GM13976 (cell line): Measurements from ENCODE around the gene FAM204A.

Experiments used
- DNase-seq: peaks from one replicate; pipeline ENCODE4 v3.0.0; 2012; ENCODE audit warnings: low spot score
- in situ Hi-C: fragments of 300-500 bp; cut with MboI; formaldehyde crosslinking; loops from one replicate; pipeline ENCODE4 v1.12.0; 2022; ENCODE audit warnings: low sequenced_read_pairs, mixed read lengths, inconsistent platforms; ENCODE audit not compliant: unreplicated experiment
- TF ChIP-seq, protein P1 (sequence below): IDR thresholded peaks from 2 replicates; pipeline ENCODE4 v1.5.1; 2012; ENCODE audit warnings: borderline replicate concordance, mild to moderate bottlenecking; ENCODE audit not compliant: insufficient read depth; ENCODE audit errors: extremely low read depth, missing control alignments, control extremely low read depth

FAM204A gene

DNA sequence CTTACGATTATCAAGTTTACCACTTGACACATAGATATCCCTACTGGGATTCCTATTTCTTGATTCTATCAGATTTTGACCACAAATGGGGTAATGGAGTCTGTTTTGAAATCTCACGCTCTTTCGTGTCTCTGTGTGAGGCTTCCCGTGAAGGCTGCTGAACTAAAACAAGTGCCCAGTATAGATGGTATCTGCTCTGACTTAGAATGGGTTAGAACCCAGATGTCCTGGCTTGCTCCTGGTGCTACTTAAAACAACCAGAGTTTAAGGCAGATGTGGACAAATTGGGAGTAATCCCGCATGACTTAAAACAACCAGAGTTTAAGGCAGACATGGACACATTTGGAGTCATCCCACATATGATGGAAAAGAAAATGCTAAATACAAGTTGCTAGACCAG, 85.9 kb downstream of the FAM204A start:
- DNase-seq = no peak
- TF ChIP-seq, protein P1, sequence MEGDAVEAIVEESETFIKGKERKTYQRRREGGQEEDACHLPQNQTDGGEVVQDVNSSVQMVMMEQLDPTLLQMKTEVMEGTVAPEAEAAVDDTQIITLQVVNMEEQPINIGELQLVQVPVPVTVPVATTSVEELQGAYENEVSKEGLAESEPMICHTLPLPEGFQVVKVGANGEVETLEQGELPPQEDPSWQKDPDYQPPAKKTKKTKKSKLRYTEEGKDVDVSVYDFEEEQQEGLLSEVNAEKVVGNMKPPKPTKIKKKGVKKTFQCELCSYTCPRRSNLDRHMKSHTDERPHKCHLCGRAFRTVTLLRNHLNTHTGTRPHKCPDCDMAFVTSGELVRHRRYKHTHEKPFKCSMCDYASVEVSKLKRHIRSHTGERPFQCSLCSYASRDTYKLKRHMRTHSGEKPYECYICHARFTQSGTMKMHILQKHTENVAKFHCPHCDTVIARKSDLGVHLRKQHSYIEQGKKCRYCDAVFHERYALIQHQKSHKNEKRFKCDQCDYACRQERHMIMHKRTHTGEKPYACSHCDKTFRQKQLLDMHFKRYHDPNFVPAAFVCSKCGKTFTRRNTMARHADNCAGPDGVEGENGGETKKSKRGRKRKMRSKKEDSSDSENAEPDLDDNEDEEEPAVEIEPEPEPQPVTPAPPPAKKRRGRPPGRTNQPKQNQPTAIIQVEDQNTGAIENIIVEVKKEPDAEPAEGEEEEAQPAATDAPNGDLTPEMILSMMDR = no peak
- in situ Hi-C loops = no loop called here

DNA sequence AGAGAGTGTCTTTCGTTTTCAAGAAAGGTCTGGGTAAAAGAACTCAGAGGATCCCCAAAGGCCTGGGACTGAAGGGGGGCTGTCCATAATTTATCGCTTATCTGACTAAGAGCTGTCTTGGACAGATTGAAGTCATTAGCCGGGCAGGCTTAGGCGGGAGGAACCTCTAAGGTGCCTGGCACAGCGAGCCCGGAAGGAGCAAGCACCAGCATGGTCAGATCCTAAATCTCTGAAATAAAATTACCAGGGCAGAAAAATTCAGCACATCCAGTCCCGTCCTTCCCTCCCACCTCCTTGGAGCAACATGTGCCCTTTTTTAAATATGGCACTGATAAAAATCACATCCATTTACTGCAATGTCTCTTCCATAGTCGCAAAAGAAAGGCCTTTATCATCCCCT, 86.8 kb downstream of the FAM204A start:
- TF ChIP-seq, protein P1 = no peak
- DNase-seq = no peak
- in situ Hi-C loops = no loop called here

DNA sequence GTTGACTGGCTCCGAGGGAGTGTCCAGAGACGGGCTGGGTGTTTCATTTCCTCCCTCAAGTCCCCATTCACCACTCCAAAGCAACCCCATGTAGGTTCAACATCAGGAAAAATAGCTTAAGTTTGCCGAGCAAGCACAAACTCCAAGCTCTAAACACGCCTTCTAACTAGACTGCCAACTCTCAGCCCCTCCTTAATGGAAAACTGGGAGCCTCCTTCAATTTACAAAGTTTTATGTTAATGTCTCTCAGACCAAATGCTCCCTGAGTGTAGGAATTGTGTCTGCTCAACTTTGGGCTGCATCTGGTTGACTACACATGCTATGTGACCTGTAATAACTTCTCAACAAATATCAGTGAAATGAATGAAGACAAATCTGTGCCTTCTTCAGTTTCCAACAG, 87.5 kb downstream of the FAM204A start:
- no peak for DNase-seq
- TF ChIP-seq, protein P1 = no peak
- in situ Hi-C loops = no loop called here

DNA sequence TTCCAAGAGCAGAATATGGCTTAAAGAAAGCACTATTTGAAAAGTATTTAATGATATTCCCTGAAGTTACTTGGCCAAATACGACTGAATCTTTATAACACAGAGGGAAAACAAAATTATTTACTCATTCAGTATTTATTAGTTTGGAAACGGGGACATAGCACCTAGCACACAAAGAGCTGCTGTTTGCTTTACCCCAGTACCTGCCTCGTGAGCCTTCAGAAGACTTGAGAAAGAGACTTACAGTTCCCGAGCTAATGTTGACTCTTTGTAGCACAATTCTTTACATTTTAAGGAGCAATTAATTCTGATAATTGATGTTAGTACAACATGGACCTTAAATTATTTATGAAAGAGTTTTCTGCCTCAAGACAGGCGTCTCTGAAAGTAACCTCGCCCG, 88.7 kb downstream of the FAM204A start:
- TF ChIP-seq, protein P1 = no peak
- no peak for DNase-seq
- in situ Hi-C loops = no loop called here

DNA sequence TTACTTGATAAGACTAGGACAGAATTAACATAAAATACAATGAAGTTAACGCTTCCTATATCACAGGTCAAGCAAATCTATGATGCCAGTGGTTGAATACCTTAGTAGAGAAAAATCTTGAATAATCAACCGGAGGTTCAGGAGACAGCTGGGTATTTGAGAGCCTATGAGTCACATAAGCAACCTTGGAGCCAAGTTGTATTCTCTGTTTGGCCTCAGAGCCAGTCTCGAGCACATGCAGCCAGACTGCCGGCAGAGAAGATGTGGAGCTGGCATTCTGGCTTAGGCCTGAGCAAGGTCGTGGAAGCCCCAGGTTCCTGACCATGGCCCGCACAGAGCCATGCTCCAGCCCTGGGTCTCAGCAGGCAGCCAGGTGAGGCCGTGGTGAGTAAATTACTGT, 90.3 kb downstream of the FAM204A start:
- no peak for DNase-seq
- in situ Hi-C loops = no loop called here
- TF ChIP-seq, protein P1 = no peak

DNA sequence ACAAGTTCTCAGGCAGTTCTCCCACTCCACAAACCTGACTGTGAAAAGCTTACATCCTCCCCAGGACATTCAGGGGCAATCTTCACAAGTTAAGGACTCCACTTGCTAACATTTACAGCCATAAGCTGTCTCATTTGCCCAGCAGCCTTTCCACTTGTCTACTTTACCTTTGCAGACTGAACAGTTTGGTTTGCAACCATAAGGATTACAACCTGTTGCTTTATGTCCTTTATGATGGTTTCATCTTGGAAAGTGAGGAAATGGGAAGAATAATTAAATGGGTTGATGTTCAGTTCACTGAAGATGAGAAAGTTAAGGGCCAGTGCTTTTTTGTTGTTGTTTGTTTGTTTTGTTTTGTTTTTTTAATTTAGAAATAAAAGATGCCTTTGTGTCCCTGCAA, 92.4 kb downstream of the FAM204A start:
- no peak for DNase-seq
- in situ Hi-C loops = loop anchor here (25.0 kb wide), 2 partner anchors 712 to 1037 kb away; partner anchors contain the start of gene EMX2
- TF ChIP-seq, protein P1 = no peak
